CD14-positive monocyte (primary cell): ENCODE data around the gene TUBA1B. TPM values are rescaled to one million over a fixed set of nuclear protein-coding genes. Genes with fewer than 3 reads are reported as not detected.

Experiments
- DNase-seq, 3 donors: peaks; one replicate each; pipeline ENCODE4 v3.0.0-alpha.2; 2011 to 2022
- H2AFZ ChIP-seq: 2 replicates; pipeline ENCODE4 v1.6.0; 2012; ENCODE audit warnings: mild to moderate bottlenecking, low read depth, low read length, inconsistent platforms; ENCODE audit not compliant: insufficient read depth, poor library complexity, severe bottlenecking
- H3K27ac ChIP-seq, 2 donors: 1 replicate in 1 of 2; 2 replicates in 1 of 2; pipeline ENCODE4 v1.5.1; 2012 to 2013; ENCODE audit warnings: low read length in 2 of 2, control low read depth in 1 of 2, inconsistent platforms in 1 of 2, low read depth in 1 of 2, mild to moderate bottlenecking in 1 of 2
- H3K27me3 ChIP-seq, 2 donors: one replicate each; pipeline versions ENCODE4 v1.6.0 to v1.6.1; 2011 to 2013; ENCODE audit warnings: low read length in 2 of 2; ENCODE audit not compliant: control insufficient read depth in 2 of 2, insufficient read depth in 2 of 2
- H3K36me3 ChIP-seq, 2 donors: replicated peaks in 1 of 2; 1 replicate in 1 of 2; 2 replicates in 1 of 2; pipeline versions ENCODE4 v1.5.1 to v1.6.1; 2012 to 2013; ENCODE audit warnings: low read length in 2 of 2, control low read depth in 1 of 2, inconsistent platforms in 1 of 2, mild to moderate bottlenecking in 1 of 2; ENCODE audit not compliant: insufficient read depth in 2 of 2, control insufficient read depth in 1 of 2
- H3K4me1 ChIP-seq, 2 donors: 1 replicate in 1 of 2; 2 replicates in 1 of 2; pipeline versions ENCODE4 v1.5.1 to v1.6.1; 2012 to 2013; ENCODE audit warnings: low read length in 2 of 2, control low read depth in 1 of 2, inconsistent platforms in 1 of 2, mild to moderate bottlenecking in 1 of 2, moderate library complexity in 1 of 2; ENCODE audit not compliant: insufficient read depth in 2 of 2, control insufficient read depth in 1 of 2
- H3K4me2 ChIP-seq: replicated peaks from 2 replicates; pipeline ENCODE3; 2012; ENCODE audit warnings: low read length, moderate library complexity, mild to moderate bottlenecking; ENCODE audit not compliant: poor library complexity, severe bottlenecking; ENCODE audit errors: extremely low read depth
- H3K4me3 ChIP-seq, 3 experiments: fragments of 200-600 bp in 1 of 3; sonication (generic) in 1 of 3; replicated peaks in 1 of 3; 1 replicate in 2 of 3; 2 replicates in 1 of 3; pipeline ENCODE4 v1.5.1; 2011 to 2013; ENCODE audit warnings: low read length in 3 of 3, mild to moderate bottlenecking in 3 of 3, control low read depth in 2 of 3, low read depth in 2 of 3, inconsistent platforms in 1 of 3, moderate library complexity in 1 of 3
- H3K79me2 ChIP-seq: 2 replicates; pipeline ENCODE4 v1.6.0; 2012; ENCODE audit warnings: mild to moderate bottlenecking, control low read depth, inconsistent platforms, low read length, moderate library complexity; ENCODE audit not compliant: insufficient read depth
- H3K9ac ChIP-seq: 2 replicates; pipeline ENCODE4 v1.6.0; 2017; ENCODE audit warnings: low read length, mild to moderate bottlenecking; ENCODE audit not compliant: insufficient read depth, poor library complexity, severe bottlenecking
- H3K9me3 ChIP-seq, 2 donors: replicated peaks in 1 of 2; 1 replicate in 1 of 2; 2 replicates in 1 of 2; pipeline versions ENCODE4 v1.5.1 to v1.6.1; 2012 to 2013; ENCODE audit warnings: low read length in 2 of 2, control low read depth in 1 of 2; ENCODE audit not compliant: control insufficient read depth in 1 of 2, insufficient read depth in 1 of 2
- H4K20me1 ChIP-seq: 2 replicates; pipeline ENCODE4 v1.6.0; 2012; ENCODE audit warnings: mild to moderate bottlenecking, low read length, control low read depth, moderate library complexity; ENCODE audit not compliant: insufficient read depth
- H3K27ac Mint-ChIP-seq, 7 donors: one replicate each; pipeline ENCODE4 v1.8.0; 2020; ENCODE audit warnings: mild to moderate bottlenecking in 7 of 7, mixed read lengths in 7 of 7, moderate library complexity in 6 of 7, inconsistent platforms in 2 of 7
- H3K27me3 Mint-ChIP-seq, 3 donors: one replicate each; pipeline ENCODE4 v1.8.0; 2021 to 2022; ENCODE audit warnings: low read depth in 3 of 3, mild to moderate bottlenecking in 3 of 3, mixed read lengths in 3 of 3, moderate library complexity in 3 of 3, inconsistent platforms in 1 of 3
- H3K36me3 Mint-ChIP-seq, 2 donors: one replicate each; pipeline ENCODE4 v1.8.0; 2020; ENCODE audit warnings: mixed read lengths in 2 of 2, inconsistent platforms in 1 of 2, mild to moderate bottlenecking in 1 of 2
- H3K4me1 Mint-ChIP-seq: one replicate; pipeline ENCODE4 v1.8.0; 2020; ENCODE audit warnings: mild to moderate bottlenecking, mixed read lengths
- H3K4me3 Mint-ChIP-seq, 2 donors: one replicate each; pipeline ENCODE4 v1.8.0; 2020; ENCODE audit warnings: mild to moderate bottlenecking in 2 of 2, mixed read lengths in 2 of 2, moderate library complexity in 1 of 2
- H3K9me3 Mint-ChIP-seq, 7 donors: one replicate each; pipeline ENCODE4 v1.8.0; 2020 to 2022; ENCODE audit warnings: mixed read lengths in 7 of 7, mild to moderate bottlenecking in 6 of 7, moderate library complexity in 6 of 7, inconsistent platforms in 2 of 7
- WGBS: methylation state at CpG from one replicate; pipeline ENCODE4 v1.1.5; 2013; ENCODE audit warnings: missing lambda C conversion rate; ENCODE audit not compliant: insufficient coverage; 5-methylcytosine and 5-hydroxymethylcytosine counted together
- intact Hi-C, 2 donors: fragments of 100-400 bp; cut with micrococcal nuclease; formaldehyde crosslinking; loops; one replicate each; pipeline versions ENCODE4 v1.15.0 to v1.15.1; 2023
- polyA plus RNA-seq, 3 donors: library from polyadenylated mRNA; depleted of rRNA in 1 of 3; unstranded in 2 of 3; stranded (reverse) in 1 of 3; fragments of 300-500 nt in 2 of 3; fragments of >200 nt in 1 of 3; fragmentation: Illumina TruSeq in 2 of 3; gene quantifications; 1 replicate in 2 of 3; 2 replicates in 1 of 3; pipeline ENCODE4 v1.2.3, GENCODE V29; 2012 to 2021
- TF ChIP-seq, protein P1 (sequence below): fragments of 200-600 bp; IDR thresholded peaks from one replicate; pipeline ENCODE4 v1.8.0; 2022; ENCODE audit warnings: antibody characterized with exemption, mild to moderate bottlenecking

The TUBA1B gene
- polyA plus RNA-seq, 3 donors, result 481 to 538 (median 528) TPM

DNA sequence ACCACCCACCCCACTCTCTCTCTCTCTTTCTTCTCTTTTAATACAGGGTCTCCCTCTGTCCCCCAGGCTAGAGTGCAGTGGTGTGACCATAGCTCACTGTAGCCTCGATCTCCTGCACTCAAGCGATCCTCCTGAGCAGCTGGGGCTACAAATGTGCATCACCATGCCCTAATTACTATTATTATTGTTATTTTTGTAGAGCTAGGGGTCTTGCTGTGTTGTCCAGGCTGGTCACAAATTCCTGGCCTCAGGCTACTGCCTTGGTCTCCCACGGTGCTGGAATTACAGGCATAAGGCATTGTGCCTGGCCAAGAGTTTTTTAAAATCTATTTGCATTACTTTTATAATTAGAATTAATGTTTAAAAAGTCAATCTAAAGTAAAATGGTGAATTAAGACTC, 23.0 kb upstream of the TUBA1B start:
- Histone ChIP-seq H3K9me3 (no peaks in the 10 kb centered on the region), H3K4me3 (no peak overlapping the region), H3K4me2 (no peak overlapping the region), H3K27ac (no peak overlapping the region), H3K9ac (no peak overlapping the region), H2AFZ (no peak overlapping the region), H3K79me2 (no peaks in the 10 kb centered on the region), H3K27me3 (no peaks in the 10 kb centered on the region), H4K20me1 (no peaks in the 10 kb centered on the region), H3K4me1 (peaks cover 0 to 4% of the 10 kb centered on the region in 2 donors), H3K36me3 (no peaks in the 10 kb centered on the region)
- H3K4me3 Mint-ChIP-seq, result no peak overlapping the region
- no CpG with 5 or more reads among the region's 3 CpGs for WGBS
- TF ChIP-seq, protein P1, sequence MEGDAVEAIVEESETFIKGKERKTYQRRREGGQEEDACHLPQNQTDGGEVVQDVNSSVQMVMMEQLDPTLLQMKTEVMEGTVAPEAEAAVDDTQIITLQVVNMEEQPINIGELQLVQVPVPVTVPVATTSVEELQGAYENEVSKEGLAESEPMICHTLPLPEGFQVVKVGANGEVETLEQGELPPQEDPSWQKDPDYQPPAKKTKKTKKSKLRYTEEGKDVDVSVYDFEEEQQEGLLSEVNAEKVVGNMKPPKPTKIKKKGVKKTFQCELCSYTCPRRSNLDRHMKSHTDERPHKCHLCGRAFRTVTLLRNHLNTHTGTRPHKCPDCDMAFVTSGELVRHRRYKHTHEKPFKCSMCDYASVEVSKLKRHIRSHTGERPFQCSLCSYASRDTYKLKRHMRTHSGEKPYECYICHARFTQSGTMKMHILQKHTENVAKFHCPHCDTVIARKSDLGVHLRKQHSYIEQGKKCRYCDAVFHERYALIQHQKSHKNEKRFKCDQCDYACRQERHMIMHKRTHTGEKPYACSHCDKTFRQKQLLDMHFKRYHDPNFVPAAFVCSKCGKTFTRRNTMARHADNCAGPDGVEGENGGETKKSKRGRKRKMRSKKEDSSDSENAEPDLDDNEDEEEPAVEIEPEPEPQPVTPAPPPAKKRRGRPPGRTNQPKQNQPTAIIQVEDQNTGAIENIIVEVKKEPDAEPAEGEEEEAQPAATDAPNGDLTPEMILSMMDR, result no peak
- H3K27me3 Mint-ChIP-seq, result peaks cover 0 to 3% (median 2%) of the 10 kb centered on the region in 3 donors
- peaks cover 2% of the 10 kb centered on the region for H3K4me1 Mint-ChIP-seq
- intact Hi-C loops, result no loop called here
- no peak overlapping the region for H3K27ac Mint-ChIP-seq
- no peak for DNase-seq
- H3K36me3 Mint-ChIP-seq, result no peaks in the 10 kb centered on the region
- no peaks in the 10 kb centered on the region for H3K9me3 Mint-ChIP-seq

DNA sequence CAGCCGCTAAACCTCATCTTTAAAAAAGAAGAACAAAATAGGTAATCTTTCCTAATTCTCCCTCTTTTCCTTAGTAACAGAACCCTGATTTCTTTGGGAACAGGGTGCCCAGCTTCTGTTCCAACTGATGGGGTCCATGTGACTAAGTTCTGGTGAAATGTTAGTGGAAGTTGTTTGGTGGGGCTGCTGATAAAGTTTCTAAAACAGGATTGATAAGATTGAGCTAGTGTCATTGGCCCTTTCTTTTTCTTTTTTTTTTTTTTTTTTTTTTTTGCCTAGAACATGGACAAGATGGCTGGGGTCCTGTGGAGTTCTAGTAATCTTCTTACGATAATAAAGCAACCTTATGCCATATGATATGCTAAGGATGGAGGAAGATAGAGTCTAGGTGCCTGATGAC, 16.2 kb upstream of the TUBA1B start:
- H3K9ac ChIP-seq, result no peak overlapping the region
- H2AFZ ChIP-seq, result no peak overlapping the region
- Mint-ChIP-seq H3K36me3 (peaks cover 0 to 2% of the 10 kb centered on the region in 2 donors), H3K27ac (no peak overlapping the region), H3K4me1 (peaks cover 4% of the 10 kb centered on the region), H3K27me3 (no peaks in the 10 kb centered on the region), H3K9me3 (no peaks in the 10 kb centered on the region), H3K4me3 (no peak overlapping the region)
- no peaks in the 10 kb centered on the region for H3K9me3 ChIP-seq
- no peaks in the 10 kb centered on the region for H4K20me1 ChIP-seq
- no peak overlapping the region for H3K4me3 ChIP-seq
- TF ChIP-seq, protein P1, result no peak
- no peaks in the 10 kb centered on the region for H3K79me2 ChIP-seq
- H3K4me2 ChIP-seq, result no peak overlapping the region
- DNase-seq, result no peak
- H3K27ac ChIP-seq, result no peak overlapping the region
- intact Hi-C loops, result no loop called here
- WGBS, result no CpG with 5 or more reads among the region's 2 CpGs
- no peaks in the 10 kb centered on the region for H3K36me3 ChIP-seq
- no peaks in the 10 kb centered on the region for H3K27me3 ChIP-seq
- H3K4me1 ChIP-seq, result peaks cover 0 to 6% of the 10 kb centered on the region in 2 donors
